Activated naive CD4-positive, alpha-beta T cell treated with anti-CD3 and anti-CD28 coated beads, Interleukin-2, amount 50 U/mL, for 72 hours (primary cell): ENCODE results near the gene TMEM138. TPM values are rescaled to one million over a fixed set of nuclear protein-coding genes. Genes with fewer than 3 reads are reported as not detected.

ENCODE experiments used
- ATAC-seq, 2 donors: fragments of 150-1000 bp; cut with Tn5 transposase; 2 replicates each; pipeline ENCODE4 v1.10.0; 2021; ENCODE audit warnings: mild to moderate bottlenecking in 2 of 2, moderate library complexity in 2 of 2
- DNase-seq, 2 donors: peaks; one replicate each; pipeline ENCODE4 v3.0.0; 2021 to 2022; ENCODE audit warnings: low spot score in 2 of 2
- H3K27ac Mint-ChIP-seq, 2 donors: one replicate each; pipeline ENCODE4 v1.8.0; 2022; ENCODE audit warnings: mild to moderate bottlenecking in 2 of 2, mixed read lengths in 2 of 2
- H3K36me3 Mint-ChIP-seq, 2 donors: one replicate each; pipeline ENCODE4 v1.8.0; 2022; ENCODE audit warnings: mixed read lengths in 2 of 2
- H3K9me3 Mint-ChIP-seq, 2 donors: one replicate each; pipeline ENCODE4 v1.8.0; 2022; ENCODE audit warnings: mixed read lengths in 2 of 2
- total RNA-seq, 2 donors: library from RNA; stranded (reverse); gene quantifications; one replicate each; pipeline ENCODE4 v1.2.3, GENCODE V29; 2022

The TMEM138 gene
- total RNA-seq, 2 donors from 2014 or later, result 32.4 to 44.2 TPM

DNA sequence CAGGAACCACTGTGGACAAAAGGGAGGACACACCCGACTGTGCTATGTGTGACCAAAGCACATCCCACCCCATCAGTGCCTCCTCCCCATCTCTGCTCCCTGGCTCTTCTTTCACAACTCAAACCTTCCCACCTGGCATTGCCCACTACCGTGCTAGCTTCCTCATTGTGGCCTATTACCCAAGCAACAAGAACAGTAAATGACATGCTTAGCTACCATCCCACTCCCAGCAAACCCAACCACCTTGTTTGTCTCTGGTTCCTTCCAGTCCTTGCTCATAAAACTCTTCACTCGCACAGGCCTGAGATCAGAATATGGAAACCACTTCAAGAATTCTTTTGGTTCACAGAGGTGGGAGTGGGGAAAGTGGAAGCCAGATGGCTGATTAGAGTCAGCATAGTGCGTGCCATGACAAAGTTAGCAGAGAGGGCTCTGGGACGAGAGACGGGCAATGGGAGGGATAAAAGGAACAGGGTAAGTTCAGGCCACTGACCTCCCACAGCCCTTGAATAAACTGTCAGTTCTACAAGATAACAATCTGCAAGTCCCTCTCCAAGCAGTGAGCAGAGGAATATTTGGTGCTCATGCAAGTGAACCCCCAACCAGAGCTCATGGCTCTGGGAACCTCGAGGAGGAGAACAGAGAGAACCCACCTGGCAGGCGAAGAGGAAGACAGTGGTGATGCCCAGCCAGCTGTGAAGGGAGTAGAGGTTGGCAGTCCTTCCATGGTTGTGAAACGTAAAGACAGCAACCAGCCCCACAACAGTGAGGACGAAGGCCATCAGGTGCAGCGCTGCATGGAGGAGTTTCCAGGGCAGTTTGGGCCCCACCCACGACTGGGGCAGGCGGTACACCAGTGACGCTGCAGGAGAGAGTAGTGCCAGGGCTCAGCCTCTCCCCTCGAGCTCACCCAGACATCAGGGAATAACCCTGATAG lies 8.8 kb upstream of the TMEM138 start:
- Mint-ChIP-seq H3K9me3 (no peaks in the 10 kb centered on the region), H3K36me3 (peaks cover 0 to 5% of the 10 kb centered on the region in 2 donors)

DNA sequence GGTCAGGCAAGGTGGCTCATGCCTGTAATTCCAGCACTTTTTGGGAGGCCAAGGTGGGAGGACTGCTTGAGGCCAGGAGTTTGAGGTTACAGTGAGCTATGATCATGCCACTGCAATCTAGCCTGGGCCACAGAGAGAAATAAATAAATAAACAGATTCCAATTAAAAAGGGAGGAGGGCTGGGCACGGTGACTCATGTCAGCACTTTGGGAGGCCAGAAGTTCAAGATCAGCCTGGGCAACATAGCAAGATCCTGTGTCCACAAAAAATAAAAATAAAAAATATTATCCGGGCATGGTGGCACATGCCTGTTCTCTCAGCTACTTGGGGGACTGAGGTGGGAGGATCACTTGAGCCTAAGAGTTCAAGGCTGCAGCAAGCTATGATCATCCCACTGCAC lies 8.0 kb upstream of the TMEM138 start:
- ATAC-seq (no peak), DNase-seq (no peak)
- Mint-ChIP-seq H3K36me3 (peaks cover 0 to 5% of the 10 kb centered on the region in 2 donors), H3K27ac (no peak overlapping the region), H3K9me3 (no peaks in the 10 kb centered on the region)

More for the DNA sequence above, 8.8 kb upstream of the TMEM138 start:
- ATAC-seq (no peak), DNase-seq (no peak)
- H3K27ac Mint-ChIP-seq, result peak overlapping the region in 1 of 2 donors; percentile 8

DNA sequence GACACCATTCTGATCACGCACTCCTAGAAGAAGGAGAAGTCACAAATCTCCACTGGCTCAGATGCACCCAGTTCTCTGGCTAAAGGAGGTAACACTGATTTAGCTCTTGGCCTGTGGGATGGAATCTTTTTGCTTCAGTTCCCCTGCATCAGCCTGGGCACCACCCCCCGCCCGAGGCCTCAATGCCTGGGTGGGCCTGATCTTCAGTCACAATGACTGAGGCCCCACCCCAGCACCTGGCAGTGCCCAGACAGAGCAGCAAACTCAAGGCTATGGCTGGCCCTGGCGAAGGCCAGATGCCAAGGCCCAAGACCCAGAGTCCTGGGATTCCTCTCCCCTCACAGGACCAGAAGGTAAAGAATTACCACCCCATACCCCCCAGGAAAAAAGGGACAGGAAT lies 5.5 kb upstream of the TMEM138 start:
- Mint-ChIP-seq H3K9me3 (no peaks in the 10 kb centered on the region), H3K27ac (peak overlapping the region; percentile 63 to 87), H3K36me3 (peaks cover 5 to 6% of the 10 kb centered on the region in 2 donors)
- no peak for ATAC-seq
- no peak for DNase-seq

DNA sequence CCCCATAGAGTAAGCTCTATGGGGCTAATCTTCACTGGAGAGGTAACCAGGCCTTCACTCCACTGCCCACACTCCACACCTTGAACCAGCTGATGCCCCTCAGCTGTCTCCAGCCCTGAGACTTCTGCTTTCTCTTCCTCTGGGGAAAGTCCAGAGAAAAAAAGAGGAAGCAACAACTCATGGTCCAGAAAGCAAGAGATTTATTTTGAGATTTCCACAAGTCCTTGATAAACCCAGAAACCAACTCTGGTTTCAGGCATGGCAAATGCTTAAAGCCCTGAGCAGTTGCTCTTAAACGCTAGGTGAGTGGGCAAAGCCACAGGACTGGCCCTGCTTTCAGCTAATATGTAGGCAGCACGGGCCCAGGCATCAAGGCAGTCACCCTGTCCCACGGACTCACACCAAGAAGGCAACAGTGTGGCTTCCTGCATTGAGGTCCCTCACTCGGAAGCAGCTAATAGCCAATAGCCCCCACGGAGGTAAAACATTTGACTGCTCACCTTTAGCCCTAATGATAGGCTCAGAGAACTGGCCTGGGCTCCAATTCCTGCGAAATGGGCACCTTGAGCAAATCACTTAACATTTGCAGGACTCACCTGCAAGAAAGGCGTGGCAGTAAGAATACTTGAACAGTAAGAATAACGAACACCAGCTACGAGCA lies 4.8 kb upstream of the TMEM138 start:
- H3K27ac Mint-ChIP-seq, result peak overlapping the region; percentile 63 to 87
- H3K36me3 Mint-ChIP-seq, result peaks cover 9 to 10% of the 10 kb centered on the region in 2 donors
- ATAC-seq, result no peak
- no peak for DNase-seq
- no peaks in the 10 kb centered on the region for H3K9me3 Mint-ChIP-seq

DNA sequence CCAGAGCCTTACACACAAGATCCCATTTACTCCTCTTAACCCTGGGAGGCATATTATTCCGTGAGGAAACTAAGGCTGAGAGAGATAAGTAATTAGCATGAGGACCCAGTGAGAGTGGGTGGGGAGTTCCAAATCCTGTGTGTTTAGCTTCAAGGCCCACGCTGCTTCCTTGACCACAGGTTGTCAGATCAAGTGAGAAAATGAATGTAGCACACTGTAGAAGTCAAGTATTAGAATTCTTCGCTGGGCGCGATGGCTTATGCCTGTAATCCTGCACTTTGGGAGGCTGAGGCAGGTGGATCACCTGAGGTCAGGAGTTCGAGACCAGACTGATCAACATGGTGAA lies 4.3 kb upstream of the TMEM138 start:
- no peaks in the 10 kb centered on the region for H3K9me3 Mint-ChIP-seq
- DNase-seq, result no peak
- H3K36me3 Mint-ChIP-seq, result peaks cover 14 to 15% of the 10 kb centered on the region in 2 donors
- H3K27ac Mint-ChIP-seq, result no peak overlapping the region
- ATAC-seq, result no peak

DNA sequence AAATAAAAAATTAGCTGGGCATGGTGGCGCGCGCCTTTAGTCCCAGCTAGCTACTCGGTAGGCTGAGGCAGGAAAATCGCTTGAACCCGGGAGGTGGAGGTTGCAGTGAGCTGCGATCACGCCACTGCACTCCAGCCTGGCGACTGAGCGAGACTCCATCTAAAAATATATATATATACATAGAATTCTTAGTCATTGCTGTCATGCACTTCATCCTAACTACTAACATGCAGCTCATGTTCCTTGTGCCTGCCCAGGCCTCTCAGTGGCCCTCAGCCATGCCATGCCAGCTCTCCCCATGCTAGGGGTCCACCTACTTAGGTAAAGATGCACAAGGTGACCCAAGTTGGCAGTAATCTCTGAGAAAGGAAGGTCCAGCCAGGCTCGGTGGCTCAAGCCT lies 3.6 kb upstream of the TMEM138 start:
- Mint-ChIP-seq H3K36me3 (peaks cover 17 to 20% of the 10 kb centered on the region in 2 donors), H3K9me3 (no peaks in the 10 kb centered on the region), H3K27ac (peak overlapping the region in 1 of 2 donors; percentile 24)
- ATAC-seq (no peak), DNase-seq (no peak)

DNA sequence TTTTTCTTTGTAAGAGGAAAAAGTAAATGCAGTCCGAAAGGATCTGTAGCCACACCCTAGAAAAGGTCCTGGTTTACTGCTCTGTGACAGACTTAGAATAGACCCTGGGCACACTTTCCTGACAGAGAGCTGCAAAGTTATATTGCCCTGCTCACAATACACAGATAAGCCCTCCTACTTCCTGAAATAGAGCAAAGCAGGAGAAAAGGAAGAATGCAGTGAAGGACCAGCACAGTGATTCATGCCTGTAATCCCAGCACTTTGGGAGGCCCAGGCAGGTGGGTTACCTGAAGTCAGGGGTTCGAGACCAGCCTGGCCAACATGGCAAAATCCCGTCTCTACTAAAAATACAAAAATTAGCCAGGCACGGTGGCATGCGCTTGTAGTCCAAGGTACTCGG lies 2.7 kb upstream of the TMEM138 start:
- Mint-ChIP-seq H3K9me3 (no peaks in the 10 kb centered on the region), H3K27ac (peak overlapping the region; percentile 55 to 92), H3K36me3 (peaks cover 17 to 29% of the 10 kb centered on the region in 2 donors)
- ATAC-seq, result no peak
- DNase-seq, result no peak

DNA sequence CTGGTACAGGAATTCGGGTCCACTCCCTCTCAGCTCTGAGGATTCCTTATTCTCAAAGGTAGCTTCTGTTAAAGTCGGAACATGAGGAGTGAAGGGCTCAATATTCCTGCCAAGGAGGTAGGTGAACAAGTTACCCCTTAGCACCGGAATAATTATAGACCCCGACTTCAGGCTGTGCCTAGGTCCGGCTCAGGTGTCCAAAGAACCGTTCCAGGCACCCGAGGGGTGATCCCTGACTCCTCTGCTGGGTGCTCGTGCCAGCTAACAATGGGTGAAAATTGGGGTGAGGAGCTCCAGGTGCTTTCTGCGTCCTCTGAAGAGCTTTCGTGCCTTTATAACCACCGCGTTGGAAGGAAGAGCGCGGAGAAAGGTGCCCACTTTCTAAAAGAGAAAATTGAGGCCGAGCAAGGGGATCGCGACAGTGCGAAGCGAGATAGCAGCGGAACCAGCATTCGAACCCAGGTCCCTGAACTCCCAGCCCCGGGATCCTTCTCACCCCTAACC lies 885 bp upstream of the TMEM138 start:
- Mint-ChIP-seq H3K27ac (peak overlapping the region; percentile 92 to 100), H3K36me3 (peaks cover 17 to 30% of the 10 kb centered on the region in 2 donors), H3K9me3 (no peaks in the 10 kb centered on the region)
- ATAC-seq (no peak), DNase-seq (peak in 1 of 2 donors; percentile 10)

DNA sequence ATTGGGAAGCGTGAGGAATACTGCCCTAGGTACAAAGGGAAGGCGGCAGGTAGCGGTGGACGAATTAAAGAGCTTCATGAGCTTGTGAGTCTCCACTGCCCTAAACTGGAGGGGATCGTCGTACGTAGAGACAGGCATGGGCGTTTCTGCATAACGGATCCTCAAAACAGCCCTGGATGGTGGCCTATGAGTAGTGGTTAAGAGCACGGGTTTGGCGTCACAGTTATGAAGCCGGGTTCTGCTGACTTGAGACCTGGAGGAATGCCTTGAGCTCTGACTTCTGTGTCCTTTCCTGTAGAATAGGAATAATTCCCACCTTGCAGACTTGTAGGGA lies 335 bp downstream of the TMEM138 start:
- Mint-ChIP-seq H3K9me3 (no peaks in the 10 kb centered on the region), H3K36me3 (peaks cover 17 to 30% of the 10 kb centered on the region in 2 donors), H3K27ac (peak overlapping the region; percentile 92 to 100)
- DNase-seq (peak in 1 of 2 donors; percentile 19), ATAC-seq (peak; percentile 13 to 46)

DNA sequence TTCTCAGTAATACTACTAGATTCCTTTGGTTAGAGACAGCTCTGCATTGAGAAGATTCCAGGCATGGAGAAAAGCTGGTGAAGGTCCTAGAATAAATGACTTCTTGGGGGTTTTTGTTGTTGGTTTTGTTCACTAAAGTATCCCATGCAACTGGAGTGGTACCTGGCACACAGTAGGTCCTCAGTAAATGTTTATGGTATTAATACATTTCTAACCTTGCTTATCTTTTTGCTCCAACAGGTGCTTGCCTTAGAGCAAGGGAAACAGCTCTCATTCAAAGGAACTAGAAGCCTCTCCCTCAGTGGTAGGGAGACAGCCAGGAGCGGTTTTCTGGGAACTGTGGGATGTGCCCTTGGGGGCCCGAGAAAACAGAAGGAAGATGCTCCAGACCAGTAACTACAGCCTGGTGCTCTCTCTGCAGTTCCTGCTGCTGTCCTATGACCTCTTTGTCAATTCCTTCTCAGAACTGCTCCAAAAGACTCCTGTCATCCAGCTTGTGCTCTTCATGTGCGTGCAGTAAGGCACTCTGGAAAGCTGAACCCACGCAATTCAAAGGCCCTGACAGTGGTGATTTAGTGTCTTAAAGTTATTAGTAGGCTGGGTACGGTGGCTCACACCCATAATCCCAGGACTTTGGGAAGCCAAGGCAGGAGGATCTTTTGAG lies 2.0 kb downstream of the TMEM138 start:
- no peak for ATAC-seq
- DNase-seq, result no peak
- H3K36me3 Mint-ChIP-seq, result peaks cover 17 to 30% of the 10 kb centered on the region in 2 donors

DNA sequence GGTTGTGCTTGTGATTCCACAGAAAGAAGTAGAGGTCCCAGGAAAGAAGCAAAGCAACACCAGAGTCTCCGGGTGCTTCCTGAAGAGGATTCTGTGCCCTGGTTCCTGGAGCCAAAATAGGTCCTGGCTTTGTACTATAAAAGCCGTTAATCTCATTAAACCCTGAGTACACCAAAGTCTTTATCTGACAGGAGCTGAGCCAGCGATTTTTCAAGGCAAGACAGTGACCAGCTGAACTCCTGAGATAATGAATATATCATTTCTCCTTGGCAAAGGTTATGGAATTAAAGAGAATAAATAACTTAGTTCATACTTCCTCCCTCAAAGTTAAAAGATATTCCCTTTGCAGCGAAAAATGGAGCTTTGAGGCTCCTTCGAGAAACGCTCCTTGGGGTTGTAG lies 5.2 kb downstream of the TMEM138 start:
- DNase-seq (no peak), ATAC-seq (no peak)
- no peak overlapping the region for H3K27ac Mint-ChIP-seq
- H3K36me3 Mint-ChIP-seq, result peaks cover 26 to 33% of the 10 kb centered on the region in 2 donors
- no peaks in the 10 kb centered on the region for H3K9me3 Mint-ChIP-seq

More for the DNA sequence above, 2.0 kb downstream of the TMEM138 start:
- no peaks in the 10 kb centered on the region for H3K9me3 Mint-ChIP-seq
- H3K27ac Mint-ChIP-seq, result peak overlapping the region in 1 of 2 donors; percentile 92

DNA sequence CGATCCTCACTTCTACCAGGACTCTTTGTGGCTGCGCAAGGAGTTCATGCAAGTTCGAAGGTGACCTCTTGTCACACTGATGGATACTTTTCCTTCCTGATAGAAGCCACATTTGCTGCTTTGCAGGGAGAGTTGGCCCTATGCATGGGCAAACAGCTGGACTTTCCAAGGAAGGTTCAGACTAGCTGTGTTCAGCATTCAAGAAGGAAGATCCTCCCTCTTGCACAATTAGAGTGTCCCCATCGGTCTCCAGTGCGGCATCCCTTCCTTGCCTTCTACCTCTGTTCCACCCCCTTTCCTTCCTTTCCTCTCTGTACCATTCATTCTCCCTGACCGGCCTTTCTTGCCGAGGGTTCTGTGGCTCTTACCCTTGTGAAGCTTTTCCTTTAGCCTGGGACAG lies 6.5 kb downstream of the TMEM138 start:
- no peak for ATAC-seq
- peaks cover 17 to 34% of the 10 kb centered on the region in 2 donors for H3K36me3 Mint-ChIP-seq

DNA sequence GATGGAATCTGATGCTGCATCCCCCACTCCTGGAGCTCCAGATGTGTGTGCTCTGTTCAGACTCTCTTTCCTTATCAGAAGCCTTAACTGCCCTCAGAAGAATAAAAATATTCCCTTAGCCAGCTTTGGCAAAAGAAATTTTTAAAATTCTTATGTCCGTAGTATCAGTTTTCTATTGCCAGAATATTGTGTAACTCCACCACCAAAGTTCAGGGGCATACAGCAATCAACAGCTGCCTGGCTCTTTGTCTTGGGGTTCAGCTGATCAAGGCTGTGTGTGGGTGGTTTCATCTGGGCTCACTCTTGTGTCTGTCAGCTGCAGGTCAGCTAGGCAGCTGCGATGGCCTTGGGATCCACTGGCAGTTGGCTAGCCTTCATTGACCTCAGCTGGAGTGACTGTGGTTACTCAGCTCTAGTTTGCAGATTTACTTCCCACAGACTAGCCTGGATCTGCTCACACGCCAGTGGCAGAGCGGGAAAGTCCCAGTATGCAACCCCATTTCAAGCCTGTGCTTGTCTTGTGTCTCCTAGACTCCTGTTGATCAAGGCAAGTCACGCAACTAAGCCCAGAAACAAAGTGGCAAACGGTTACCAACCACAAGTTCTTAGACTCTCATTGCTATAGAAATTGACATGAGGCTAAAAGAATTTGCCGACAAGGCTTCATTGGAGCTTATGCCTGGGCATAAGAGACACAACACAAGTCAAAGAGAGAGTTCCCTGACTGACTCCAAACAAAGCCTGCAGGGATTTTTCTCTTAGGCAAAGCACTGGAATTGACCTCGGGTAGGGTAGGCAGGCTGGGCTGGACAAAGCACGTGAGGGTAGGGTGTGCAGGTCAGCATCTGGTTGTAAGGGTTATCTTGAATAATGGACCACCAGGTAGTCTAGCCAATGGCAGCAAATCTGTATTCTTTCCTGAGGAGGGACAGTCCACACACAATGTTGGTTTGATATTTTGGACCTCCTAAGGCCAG lies 7.5 kb downstream of the TMEM138 start:
- peaks cover 7 to 35% of the 10 kb centered on the region in 2 donors for H3K36me3 Mint-ChIP-seq
- peak overlapping the region; percentile 48 to 85 for H3K27ac Mint-ChIP-seq
- no peaks in the 10 kb centered on the region for H3K9me3 Mint-ChIP-seq
- DNase-seq, result no peak
- peak in 1 of 2 donors; percentile 68 for ATAC-seq

More for the DNA sequence above, 6.5 kb downstream of the TMEM138 start:
- Mint-ChIP-seq H3K27ac (no peak overlapping the region), H3K9me3 (no peaks in the 10 kb centered on the region)
- DNase-seq, result no peak

DNA sequence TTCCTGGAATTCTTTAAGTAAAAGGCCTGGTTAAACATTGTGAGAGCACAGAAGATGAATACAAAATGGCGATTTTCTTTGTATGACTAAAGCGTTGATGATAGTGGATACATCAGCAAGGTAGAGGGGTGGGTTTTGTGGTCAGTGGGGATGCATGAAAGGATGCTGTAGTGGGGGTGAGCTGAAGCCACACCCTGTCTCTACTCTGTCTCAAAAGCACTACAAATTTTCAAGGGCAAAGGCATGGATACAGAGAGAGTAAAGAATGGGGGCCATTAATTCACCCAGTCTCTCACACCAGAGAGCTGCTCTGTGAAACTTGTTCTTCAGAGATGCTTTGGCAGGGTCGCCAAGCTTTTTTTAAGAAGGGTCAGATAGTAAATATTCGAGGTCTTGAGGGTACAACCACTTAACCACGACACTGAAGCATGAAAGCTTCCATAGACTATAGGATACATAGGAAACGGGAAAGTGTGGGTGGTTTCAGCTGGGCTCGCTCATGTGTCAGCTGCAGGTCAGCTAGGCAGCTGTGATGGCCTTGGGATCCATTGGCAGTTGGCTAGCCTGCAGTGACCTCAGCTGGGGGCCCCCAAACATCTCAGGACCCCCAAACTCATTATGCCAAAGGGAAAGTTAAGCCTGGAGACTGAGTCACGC lies 8.3 kb downstream of the TMEM138 start:
- peak overlapping the region; percentile 48 to 85 for H3K27ac Mint-ChIP-seq
- peak; percentile 56 to 74 for ATAC-seq
- peaks cover 7 to 40% of the 10 kb centered on the region in 2 donors for H3K36me3 Mint-ChIP-seq
- DNase-seq, result no peak
- no peaks in the 10 kb centered on the region for H3K9me3 Mint-ChIP-seq

DNA sequence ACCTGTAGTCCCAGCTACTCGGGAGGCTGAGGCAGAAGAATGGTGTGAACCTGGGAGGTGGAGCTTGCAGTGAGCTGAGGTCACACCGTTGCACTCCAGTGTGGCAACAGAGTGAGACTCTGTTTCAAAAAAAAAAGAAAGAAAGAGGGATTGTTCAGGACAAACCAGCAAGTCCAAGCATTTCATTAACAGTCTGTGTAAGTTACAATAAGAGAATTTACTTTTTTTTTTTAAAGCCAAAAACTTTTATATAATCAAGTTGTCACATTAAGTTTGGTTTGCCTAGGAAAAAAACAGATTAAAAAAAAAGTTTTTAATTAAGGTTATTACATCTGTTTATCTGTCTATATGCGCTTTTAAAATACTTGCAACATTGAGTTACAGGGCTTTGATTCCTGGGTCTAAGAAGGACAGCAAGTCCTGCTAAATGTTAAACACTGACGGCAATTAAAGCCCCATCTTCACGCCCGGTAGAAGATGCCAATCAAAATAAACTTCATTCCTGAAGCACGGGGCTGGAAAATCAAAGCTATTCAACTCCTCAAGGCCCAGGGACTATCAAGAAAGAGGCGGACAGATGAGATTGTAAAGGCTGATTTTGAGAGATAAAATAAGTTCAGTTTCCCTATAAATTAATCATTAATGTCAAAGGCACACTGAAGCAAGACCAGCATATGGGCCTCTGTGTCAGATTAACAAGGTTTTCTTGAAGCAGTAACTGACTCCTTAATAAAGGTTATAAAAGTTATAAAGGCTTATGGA lies 10.7 kb downstream of the TMEM138 start:
- DNase-seq, result no peak
- no peak for ATAC-seq
- Mint-ChIP-seq H3K27ac (no peak overlapping the region), H3K9me3 (no peaks in the 10 kb centered on the region), H3K36me3 (peaks cover 7 to 46% of the 10 kb centered on the region in 2 donors)
